ENCODE measurements around the gene STARD10.

Gene STARD10

DNA sequence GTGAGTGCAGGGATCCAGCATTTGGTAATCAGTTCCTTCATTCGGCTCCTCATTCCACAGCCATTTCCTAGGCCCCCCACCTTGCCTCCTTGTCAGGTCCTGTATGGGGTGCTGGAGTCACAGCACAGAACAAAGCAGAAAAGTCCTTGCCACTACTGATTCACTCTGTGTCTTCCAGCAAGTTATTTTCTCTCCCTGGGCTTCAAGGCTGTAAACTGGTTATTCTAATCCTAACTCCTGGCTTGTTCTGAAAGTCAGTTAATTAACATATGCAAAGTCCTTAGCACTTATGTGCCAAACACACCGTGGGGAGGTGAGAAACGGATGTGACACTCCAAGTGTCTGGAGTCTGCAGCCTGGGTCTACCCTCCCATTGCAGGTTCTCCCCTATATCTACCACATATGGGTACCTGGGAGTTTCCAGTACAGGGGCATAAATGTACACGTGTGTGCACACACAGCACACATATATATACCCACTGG is 89.0 kb downstream of the STARD10 start:
- H3K9me3 ChIP-seq = no peaks in the 10 kb centered on the region
- H3K27me3 ChIP-seq = no peaks in the 10 kb centered on the region
- H3K4me3 ChIP-seq = no peak overlapping the region
- peaks cover 100% of the 10 kb centered on the region for H3K36me3 ChIP-seq
- no peak overlapping the region for H3K4me2 ChIP-seq
- no peak overlapping the region for H3K27ac ChIP-seq
- H3K9ac ChIP-seq = no peak overlapping the region
- H4K20me1 ChIP-seq = peaks cover 88% of the 10 kb centered on the region
- no peaks in the 10 kb centered on the region for H3K4me1 ChIP-seq
- no peak for TF ChIP-seq Cebpa-rat (IDR thresholded peaks at IDR 0.05)
